Endothelial cell of umbilical vein (primary cell): ENCODE data around the gene SRCIN1. TPM values are rescaled to one million over a fixed set of nuclear protein-coding genes. Genes with fewer than 3 reads are reported as not detected.
A peak's percentile ranks its signal among the peaks of the same experiment; 100 is the strongest.

Experiments used
- BruUV-seq: library from RNA; stranded (reverse); fragments of 400-500 nt; replicated peaks from 2 replicates; lab custom pipeline; 2021; lab: Mats Ljungman, UMichigan
- CTCF ChIA-PET: fragments of 300-600, 350-600 bp; sonication (Branson Sonifier 250); formaldehyde crosslinking; loops from one replicate; lab custom pipeline; 2021; ENCODE audit warnings: antibody characterized with exemption, inconsistent platforms; lab: Charles Lee
- POLR2A ChIA-PET: fragments of 300-600, 350-600 bp; sonication (Branson Sonifier 250); formaldehyde crosslinking; loops from one replicate; lab custom pipeline; 2021; ENCODE audit warnings: antibody characterized with exemption, inconsistent platforms; lab: Charles Lee
- DNase-seq: peaks from one replicate; pipeline ENCODE4 v3.0.0-alpha.2; 2011; ENCODE audit warnings: low read depth, low spot score
- FAIRE-seq: peaks from 2 replicates; lab custom pipeline; 2011; peaks lifted over from hg19 to GRCh38; lab: Jason Lieb, UNC
- H2AFZ ChIP-seq: 2 replicates; pipeline ENCODE4 v1.6.0; 2012; ENCODE audit warnings: low read depth, low read length, control low read depth, inconsistent platforms
- H3K27ac ChIP-seq: 2 replicates; pipeline ENCODE4 v1.5.1; 2011; ENCODE audit warnings: low read depth, mild to moderate bottlenecking, control low read depth, low read length, moderate library complexity; ENCODE audit not compliant: insufficient read depth
- H3K27me3 ChIP-seq, 2 experiments: 2 replicates each; pipeline versions ENCODE4 v1.6.0 to v1.6.1; 2011; ENCODE audit warnings: low read length in 2 of 2, mixed read lengths in 1 of 2; ENCODE audit not compliant: control insufficient read depth in 2 of 2, insufficient read depth in 2 of 2
- H3K36me3 ChIP-seq, 2 experiments: 2 replicates in 1 of 2; 3 replicates in 1 of 2; pipeline ENCODE4 v1.5.1; 2011; ENCODE audit warnings: low read length in 2 of 2, mild to moderate bottlenecking in 1 of 2, moderate library complexity in 1 of 2; ENCODE audit not compliant: control insufficient read depth in 2 of 2, insufficient read depth in 2 of 2; ENCODE audit errors: extremely low read depth in 1 of 2
- H3K4me1 ChIP-seq: 3 replicates; pipeline ENCODE4 v1.5.1; 2011; ENCODE audit warnings: mild to moderate bottlenecking, low read length; ENCODE audit not compliant: control insufficient read depth, insufficient read depth; ENCODE audit errors: extremely low read depth
- H3K4me2 ChIP-seq: 2 replicates; pipeline ENCODE4 v1.6.1; 2011; ENCODE audit warnings: low read length, control low read depth, mixed read lengths; ENCODE audit not compliant: insufficient read depth
- H3K4me3 ChIP-seq, 3 experiments: fragments of 200-600 bp in 1 of 3; sonication (generic), shearing (Covaris generic) in 1 of 3; replicated peaks in 1 of 3; 2 replicates each; pipeline ENCODE4 v1.5.1; 2011 to 2016; ENCODE audit warnings: control low read depth in 3 of 3, low read length in 3 of 3, mild to moderate bottlenecking in 2 of 3, inconsistent platforms in 1 of 3, low read depth in 1 of 3, moderate library complexity in 1 of 3; ENCODE audit not compliant: insufficient read depth in 1 of 3
- H3K79me2 ChIP-seq: 2 replicates; pipeline ENCODE4 v1.6.0; 2012; ENCODE audit warnings: low read length, inconsistent platforms; ENCODE audit not compliant: control insufficient read depth, insufficient read depth
- H3K9ac ChIP-seq: replicated peaks from 2 replicates; pipeline ENCODE3; 2011; ENCODE audit warnings: low read length, control low read depth; ENCODE audit not compliant: insufficient read depth; ENCODE audit errors: extremely low read depth
- H3K9me1 ChIP-seq: replicated peaks from 3 replicates; pipeline ENCODE4 v1.6.0; 2011; ENCODE audit warnings: mild to moderate bottlenecking, low read length; ENCODE audit not compliant: control insufficient read depth, insufficient read depth; ENCODE audit errors: extremely low read depth
- H3K9me3 ChIP-seq: replicated peaks from 2 replicates; pipeline ENCODE4 v1.5.1; 2012; ENCODE audit warnings: low read length, inconsistent platforms; ENCODE audit not compliant: control insufficient read depth, insufficient read depth
- H4K20me1 ChIP-seq: replicated peaks from 2 replicates; pipeline ENCODE3; 2011; ENCODE audit warnings: mild to moderate bottlenecking, low read length; ENCODE audit not compliant: control insufficient read depth, insufficient read depth; ENCODE audit errors: extremely low read depth
- CTCF ChIP-seq, 2 donors: IDR thresholded peaks; 1 replicate in 1 of 2; 2 replicates in 1 of 2; pipeline ENCODE4 v1.5.1; 2011; ENCODE audit warnings: low read length in 2 of 2, mild to moderate bottlenecking in 2 of 2, moderate library complexity in 2 of 2, control low read depth in 1 of 2, inconsistent platforms in 1 of 2, low read depth in 1 of 2; ENCODE audit not compliant: insufficient read depth in 1 of 2; ENCODE audit errors: extremely low read depth in 1 of 2
- JUN ChIP-seq: IDR thresholded peaks from 2 replicates; pipeline ENCODE4 v1.6.1; 2011; ENCODE audit warnings: borderline replicate concordance, low read depth; ENCODE audit not compliant: insufficient read length, insufficient read depth
- dilution Hi-C: fragments of 300-500 bp; cut with MboI; formaldehyde crosslinking; loops from one replicate; pipeline ENCODE4 v1.15.0; 2019; ENCODE audit warnings: low sequenced_read_pairs; ENCODE audit not compliant: extremely low pct_ligation_motif_present
- intact Hi-C: fragments of 100-400 bp; cut with micrococcal nuclease; formaldehyde crosslinking; loops from one replicate; pipeline ENCODE4 v1.10.0; 2022
- polyA plus RNA-seq, 4 experiments: library from polyadenylated mRNA; depleted of rRNA in 3 of 4; stranded (reverse) in 3 of 4; unstranded in 1 of 4; fragments of >200 nt; gene quantifications; 2 replicates each; pipeline versions ENCODE4 v1.2.1 to v1.2.3, GENCODE V29; 2011 to 2012; ENCODE audit warnings: missing spikeins in 1 of 4
- total RNA-seq: library from RNA; stranded (reverse); gene quantifications from 2 replicates; pipeline ENCODE4 v1.2.3, GENCODE V29; 2021

Gene SRCIN1
- total and polyA plus RNA-seq, 2 donors (not counting 3 experiments of a cell fraction or from before 2014, with no cell fraction given) = 0.15 to 0.35 TPM

- H3K9me1 ChIP-seq = no peaks in the 10 kb centered on the region
- H3K9ac ChIP-seq = no peak overlapping the region
- peaks cover 45 to 58% of the 10 kb centered on the region in 2 experiments for H3K27me3 ChIP-seq
- peak; percentile 89 for DNase-seq
- H2AFZ ChIP-seq = peak overlapping the region; percentile 76
- dilution Hi-C loops (no loop called here), intact Hi-C loops (loop anchor here (1.0 kb wide), 2 partner anchors 26 to 109 kb away; no protein-coding TSS in a partner anchor)
- peaks cover 13% of the 10 kb centered on the region for H3K4me1 ChIP-seq
- no peaks in the 10 kb centered on the region for H3K79me2 ChIP-seq
- peak overlapping the region in 1 of 3 experiments; percentile 18 for H3K4me3 ChIP-seq
- ChIA-PET POLR2A (interaction anchor here (0.8 to 1.2 kb wide), 2 partner anchors 26 to 110 kb away, joined by 3 to 15 read pairs; no protein-coding TSS in a partner anchor), CTCF (interaction anchor here (0.5 to 5.0 kb wide), 52 partner anchors 8 to 686 kb away, joined by 3 to 321 read pairs (median 4); partner anchors contain the start of genes SOCS7 and SRCIN1)
- no peaks in the 10 kb centered on the region for H3K36me3 ChIP-seq
- no peak for FAIRE-seq
- no peak overlapping the region for H3K27ac ChIP-seq
- peak overlapping the region; percentile 39 for H3K4me2 ChIP-seq
- no peaks in the 10 kb centered on the region for H3K9me3 ChIP-seq
- no peak for TF ChIP-seq JUN
- peak; percentile 94 to 98 for TF ChIP-seq CTCF (IDR thresholded peaks at IDR 0.05; ENCODE audit: extremely low read depth in 1 of 2, insufficient read depth in 1 of 2, low read depth in 1 of 2, low read length in 2 of 2)
- no peaks in the 10 kb centered on the region for H4K20me1 ChIP-seq
- BruUV-seq = no TSS peak
These were observed 47.7 kb downstream of the SRCIN1 start for GRCh38 chr17:38557836-38558727.
